Left lung (tissue), 10 donors: Measurements from ENCODE around the gene BRSK2. TPM values are rescaled to one million over a fixed set of nuclear protein-coding genes. Genes with fewer than 3 reads are reported as not detected.
"Not testable (repeated sequence)": the region's sequence is repeated elsewhere in the genome, so short reads cannot be mapped to it uniquely, and the experiment has no call there.

Experiments used
- ATAC-seq: fragments of 200-7000 bp; cut with Tn5 transposase; one replicate; pipeline ENCODE4 v1.9.1; 2020; ENCODE audit warnings: moderate library complexity
- DNase-seq, 4 donors: peaks; one replicate each; pipeline ENCODE4 v3.0.0-alpha.2; 2013 to 2020
- H3K27ac ChIP-seq, 2 donors: fragments of 200-600 bp; sonication (generic) in 1 of 2; one replicate each; pipeline versions ENCODE4 v1.5.0 to v1.8.0; 2020 to 2021
- H3K27me3 ChIP-seq, 2 donors: fragments of 200-600 bp; sonication (generic) in 1 of 2; one replicate each; pipeline versions ENCODE4 v1.5.0 to v1.8.0; 2020 to 2021
- H3K36me3 ChIP-seq, 2 donors: fragments of 200-600 bp; sonication (generic) in 1 of 2; one replicate each; pipeline versions ENCODE4 v1.5.0 to v1.8.0; 2020 to 2021
- H3K4me1 ChIP-seq, 2 donors: fragments of 200-600 bp; one replicate each; pipeline ENCODE4 v1.8.0; 2021
- H3K4me3 ChIP-seq, 2 donors: fragments of 200-600 bp; sonication (generic) in 1 of 2; one replicate each; pipeline versions ENCODE4 v1.5.0 to v1.8.0; 2020 to 2021; ENCODE audit warnings: mild to moderate bottlenecking in 1 of 2
- H3K9me3 ChIP-seq, 2 donors: fragments of 200-600 bp; sonication (generic) in 1 of 2; one replicate each; pipeline versions ENCODE4 v1.5.0 to v1.8.0; 2020 to 2021
- intact Hi-C, 2 donors: fragments of 100-400 bp; cut with DNase I; formaldehyde crosslinking; loops; one replicate each; pipeline versions ENCODE4 v1.11.2 to v1.14.2; 2022
- polyA plus RNA-seq, 6 donors: library from polyadenylated mRNA; unstranded; fragments of 120-200 nt; gene quantifications; one replicate each; pipeline ENCODE4 v1.2.1, GENCODE V29; 2013; ENCODE audit not compliant: insufficient read length in 6 of 6
- total RNA-seq, 2 donors: library from RNA; stranded (reverse); fragmentation: NEBNext Ultra II Directional; extraction: Animal tissue kit (Norgen Biotek cat#: 25700); gene quantifications; one replicate each; pipeline ENCODE4 v1.2.1, GENCODE V29; 2021
- TF ChIP-seq, protein P1 (sequence below), 2 donors: fragments of 200-600 bp; sonication (generic) in 1 of 2; IDR thresholded peaks; one replicate each; pipeline versions ENCODE4 v1.5.0 to v1.8.0; 2021; ENCODE audit warnings: antibody characterized with exemption in 2 of 2
- donor health status: DM: no; HTN: yes; CAD: no.
- donor health status: DM: no; HTN: no; CAD: no.

BRSK2 gene
- total and polyA plus RNA-seq, 8 donors, result 0.13 to 1.1 (median 0.69) TPM

GRCh38 chr11:1411301-1411700, 21.6 kb downstream of the BRSK2 start:
- DNase-seq (no peak), ATAC-seq (no peak)
- peaks cover 0 to 43% of the 10 kb centered on the region in 2 donors for H3K27me3 ChIP-seq
- no peak overlapping the region for H3K4me3 ChIP-seq
- H3K27ac ChIP-seq, result no peak overlapping the region
- H3K4me1 ChIP-seq, result no peaks in the 10 kb centered on the region
- peaks cover 0 to 14% of the 10 kb centered on the region in 2 donors for H3K9me3 ChIP-seq
- H3K36me3 ChIP-seq, result no peaks in the 10 kb centered on the region
- TF ChIP-seq, protein P1, sequence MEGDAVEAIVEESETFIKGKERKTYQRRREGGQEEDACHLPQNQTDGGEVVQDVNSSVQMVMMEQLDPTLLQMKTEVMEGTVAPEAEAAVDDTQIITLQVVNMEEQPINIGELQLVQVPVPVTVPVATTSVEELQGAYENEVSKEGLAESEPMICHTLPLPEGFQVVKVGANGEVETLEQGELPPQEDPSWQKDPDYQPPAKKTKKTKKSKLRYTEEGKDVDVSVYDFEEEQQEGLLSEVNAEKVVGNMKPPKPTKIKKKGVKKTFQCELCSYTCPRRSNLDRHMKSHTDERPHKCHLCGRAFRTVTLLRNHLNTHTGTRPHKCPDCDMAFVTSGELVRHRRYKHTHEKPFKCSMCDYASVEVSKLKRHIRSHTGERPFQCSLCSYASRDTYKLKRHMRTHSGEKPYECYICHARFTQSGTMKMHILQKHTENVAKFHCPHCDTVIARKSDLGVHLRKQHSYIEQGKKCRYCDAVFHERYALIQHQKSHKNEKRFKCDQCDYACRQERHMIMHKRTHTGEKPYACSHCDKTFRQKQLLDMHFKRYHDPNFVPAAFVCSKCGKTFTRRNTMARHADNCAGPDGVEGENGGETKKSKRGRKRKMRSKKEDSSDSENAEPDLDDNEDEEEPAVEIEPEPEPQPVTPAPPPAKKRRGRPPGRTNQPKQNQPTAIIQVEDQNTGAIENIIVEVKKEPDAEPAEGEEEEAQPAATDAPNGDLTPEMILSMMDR (IDR thresholded peaks at IDR 0.05), result no peak
- intact Hi-C loops, result no loop called here

DNA sequence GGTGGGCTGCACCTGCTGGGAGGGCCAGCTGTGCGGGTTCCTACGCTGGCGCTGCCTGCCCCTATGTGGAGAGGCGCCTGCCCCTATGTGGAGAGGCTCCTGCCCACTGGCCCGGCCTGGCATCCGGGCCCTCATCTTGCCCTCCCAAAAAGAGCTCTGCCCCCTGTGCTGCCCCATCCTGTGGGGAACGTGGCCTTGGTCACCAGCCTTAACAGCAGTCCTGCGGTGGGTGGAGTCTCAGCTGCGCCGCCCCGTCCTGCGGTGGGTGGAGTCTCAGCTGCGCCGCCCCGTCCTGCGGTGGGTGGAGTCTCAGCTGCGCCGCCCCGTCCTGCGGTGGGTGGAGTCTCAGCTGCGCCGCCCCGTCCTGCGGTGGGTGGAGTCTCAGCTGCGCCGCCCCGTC, 22.0 kb downstream of the BRSK2 start:
- ATAC-seq, H3K27ac ChIP-seq, H3K36me3 ChIP-seq, H3K4me3 ChIP-seq, H3K4me1 ChIP-seq, DNase-seq, intact Hi-C loops: not testable (repeated sequence)
- H3K27me3 ChIP-seq, result peaks cover 0 to 39% of the 10 kb centered on the region in 2 donors
- H3K9me3 ChIP-seq, result peaks cover 0 to 18% of the 10 kb centered on the region in 2 donors

- intact Hi-C loops, result no loop called here
- Histone ChIP-seq H3K36me3 (no peaks in the 10 kb centered on the region), H3K4me1 (no peaks in the 10 kb centered on the region), H3K4me3 (no peak overlapping the region), H3K9me3 (peaks cover 0 to 24% of the 10 kb centered on the region in 2 donors), H3K27ac (no peak overlapping the region), H3K27me3 (peaks cover 0 to 31% of the 10 kb centered on the region in 2 donors)
- ATAC-seq (no peak), DNase-seq (no peak)
- TF ChIP-seq, protein P1 (IDR thresholded peaks at IDR 0.05), result no peak
These were observed 22.8 kb downstream of the BRSK2 start for GRCh38 chr11:1412377-1413095.

- Histone ChIP-seq H3K27me3 (peaks cover 0 to 22% of the 10 kb centered on the region in 2 donors), H3K4me1 (no peaks in the 10 kb centered on the region), H3K36me3 (no peaks in the 10 kb centered on the region), H3K27ac (no peak overlapping the region), H3K4me3 (no peak overlapping the region), H3K9me3 (peaks cover 0 to 38% of the 10 kb centered on the region in 2 donors)
- intact Hi-C loops, result no loop called here
- ATAC-seq, result no peak
- no peak for DNase-seq
- TF ChIP-seq, protein P1 (IDR thresholded peaks at IDR 0.05), result no peak
These were observed 24.9 kb downstream of the BRSK2 start for GRCh38 chr11:1414650-1415049.

DNA sequence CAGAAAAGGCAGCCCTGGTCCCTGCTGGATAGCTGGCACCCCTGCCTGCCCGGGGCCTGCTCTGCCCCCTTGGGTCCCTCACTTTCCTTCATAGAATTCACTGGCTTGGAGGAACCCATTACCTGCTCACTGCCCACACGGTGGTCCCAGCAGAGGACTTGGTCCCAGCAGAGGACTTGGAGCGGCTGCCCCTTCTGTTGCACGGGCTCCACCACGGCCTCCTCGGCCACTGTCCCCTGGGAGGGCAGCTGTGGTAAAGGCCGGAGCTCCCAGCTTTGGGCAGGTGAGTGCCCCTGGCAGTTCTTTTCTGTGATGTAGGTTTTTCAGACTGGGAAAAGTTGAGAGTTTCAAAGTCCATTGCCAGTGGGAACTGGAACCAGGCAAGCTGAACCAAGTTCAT, 25.9 kb downstream of the BRSK2 start:
- no peak for DNase-seq
- TF ChIP-seq, protein P1 (IDR thresholded peaks at IDR 0.05), result no peak
- H3K27me3 ChIP-seq, result peaks cover 0 to 20% of the 10 kb centered on the region in 2 donors
- H3K27ac ChIP-seq, result no peak overlapping the region
- no peaks in the 10 kb centered on the region for H3K4me1 ChIP-seq
- H3K4me3 ChIP-seq, result no peak overlapping the region
- no peaks in the 10 kb centered on the region for H3K36me3 ChIP-seq
- ATAC-seq, result no peak
- intact Hi-C loops, result no loop called here
- peaks cover 0 to 46% of the 10 kb centered on the region in 2 donors for H3K9me3 ChIP-seq

GRCh38 chr11:1418192-1418795, 28.6 kb downstream of the BRSK2 start:
- H3K36me3 ChIP-seq, ATAC-seq, H3K4me3 ChIP-seq, DNase-seq, H3K4me1 ChIP-seq, intact Hi-C loops, H3K27ac ChIP-seq: not testable (repeated sequence)
- Histone ChIP-seq H3K9me3 (peaks cover 0 to 46% of the 10 kb centered on the region in 2 donors), H3K27me3 (peaks cover 0 to 11% of the 10 kb centered on the region in 2 donors)
